AG09309 (cell line): ENCODE measurements around the gene FDXR.

ENCODE experiments used
- DNase-seq: peaks from one replicate; pipeline ENCODE4 v3.0.0-alpha.2; 2010; ENCODE audit warnings: low read depth
- H3K4me3 ChIP-seq: 2 replicates; pipeline ENCODE4 v1.5.1; 2011; ENCODE audit warnings: mild to moderate bottlenecking, low read depth, low read length, moderate library complexity; ENCODE audit not compliant: control insufficient read depth
- TF ChIP-seq, protein P1 (sequence below): IDR thresholded peaks from 2 replicates; pipeline ENCODE4 v1.5.1; 2011; ENCODE audit warnings: mild to moderate bottlenecking, low read depth, low read length, inconsistent platforms; ENCODE audit not compliant: insufficient read depth, control insufficient read depth; ENCODE audit errors: missing control alignments

Gene FDXR

DNA sequence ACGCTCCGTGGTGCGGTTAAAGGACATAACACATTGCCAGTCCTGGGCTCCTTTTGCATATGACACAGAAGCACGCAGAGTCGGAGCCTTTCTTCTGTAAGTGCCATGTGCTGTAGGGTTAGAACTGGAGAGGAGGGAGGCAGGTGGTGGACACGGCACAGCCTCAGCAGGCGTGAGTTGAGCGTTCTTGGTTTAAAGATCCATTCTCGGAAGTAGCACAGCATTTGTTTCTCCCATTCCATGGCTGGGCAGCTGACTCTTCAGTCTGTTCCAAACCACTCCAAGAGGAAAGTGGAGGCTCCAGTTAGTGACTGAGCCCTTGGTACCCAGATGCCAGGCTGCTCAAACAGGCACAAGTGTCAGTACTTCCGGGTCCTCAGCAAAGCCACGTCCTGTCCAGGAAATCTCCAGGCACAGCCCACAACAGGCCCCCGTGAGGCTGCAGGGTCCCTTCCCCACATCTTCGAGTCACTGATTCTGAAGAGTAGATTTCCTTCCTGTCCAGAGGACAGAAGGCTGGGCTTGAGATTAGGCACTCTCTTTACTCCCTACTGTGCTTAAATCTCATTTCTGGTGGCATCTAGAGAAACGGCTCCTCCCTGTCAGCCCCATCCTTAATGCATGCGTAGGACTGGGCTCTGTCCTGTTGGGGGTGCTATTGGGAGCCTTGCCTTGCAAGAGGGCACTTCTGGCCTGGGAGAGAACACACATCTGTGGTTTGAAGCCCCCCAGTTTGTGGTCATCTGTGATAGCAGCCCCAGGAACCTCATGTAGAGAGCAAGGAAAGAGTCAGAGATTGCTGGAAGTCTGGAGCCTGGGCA lies 57.0 kb downstream of the FDXR start:
- H3K4me3 ChIP-seq, result no peak overlapping the region
- TF ChIP-seq, protein P1, sequence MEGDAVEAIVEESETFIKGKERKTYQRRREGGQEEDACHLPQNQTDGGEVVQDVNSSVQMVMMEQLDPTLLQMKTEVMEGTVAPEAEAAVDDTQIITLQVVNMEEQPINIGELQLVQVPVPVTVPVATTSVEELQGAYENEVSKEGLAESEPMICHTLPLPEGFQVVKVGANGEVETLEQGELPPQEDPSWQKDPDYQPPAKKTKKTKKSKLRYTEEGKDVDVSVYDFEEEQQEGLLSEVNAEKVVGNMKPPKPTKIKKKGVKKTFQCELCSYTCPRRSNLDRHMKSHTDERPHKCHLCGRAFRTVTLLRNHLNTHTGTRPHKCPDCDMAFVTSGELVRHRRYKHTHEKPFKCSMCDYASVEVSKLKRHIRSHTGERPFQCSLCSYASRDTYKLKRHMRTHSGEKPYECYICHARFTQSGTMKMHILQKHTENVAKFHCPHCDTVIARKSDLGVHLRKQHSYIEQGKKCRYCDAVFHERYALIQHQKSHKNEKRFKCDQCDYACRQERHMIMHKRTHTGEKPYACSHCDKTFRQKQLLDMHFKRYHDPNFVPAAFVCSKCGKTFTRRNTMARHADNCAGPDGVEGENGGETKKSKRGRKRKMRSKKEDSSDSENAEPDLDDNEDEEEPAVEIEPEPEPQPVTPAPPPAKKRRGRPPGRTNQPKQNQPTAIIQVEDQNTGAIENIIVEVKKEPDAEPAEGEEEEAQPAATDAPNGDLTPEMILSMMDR, result peak; percentile 24
- no peak for DNase-seq

DNA sequence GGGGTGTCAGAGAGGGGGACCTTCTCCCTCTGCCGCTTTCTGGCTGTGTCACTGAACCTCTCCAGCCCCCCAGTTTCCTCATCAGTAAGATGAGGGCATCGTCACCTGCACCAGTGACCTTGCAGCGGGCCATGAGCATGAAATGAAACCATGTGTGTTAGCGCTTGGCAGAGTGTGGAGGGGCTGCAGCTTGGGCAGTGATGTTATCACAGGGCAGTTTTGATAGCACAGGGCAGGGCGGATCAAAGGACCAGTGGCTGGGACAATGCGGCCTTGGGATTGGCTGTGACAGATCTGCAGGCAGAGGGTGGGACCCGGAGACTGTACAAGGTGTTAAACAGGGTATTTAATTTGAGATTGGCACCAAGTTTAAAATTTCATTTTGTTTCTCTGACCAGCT lies 57.7 kb downstream of the FDXR start:
- TF ChIP-seq, protein P1, result no peak
- no peak overlapping the region for H3K4me3 ChIP-seq
- no peak for DNase-seq

GRCh38 chr17:74814453-74814852 lies 58.3 kb downstream of the FDXR start:
- no peak for DNase-seq
- TF ChIP-seq, protein P1, result no peak
- H3K4me3 ChIP-seq, result no peak overlapping the region
